ENCODE measurements around the gene PPCDC. TPM values are rescaled to one million over a fixed set of nuclear protein-coding genes. Genes with fewer than 3 reads are reported as not detected.
A peak's percentile ranks its signal among the peaks of the same experiment; 100 is the strongest.

Gene PPCDC
- total RNA-seq: 10 to 100 TPM; 27.3 to 29.1 TPM

GRCh38 chr15:75023181-75023871 is at the start of gene PPCDC:
Gene PPCDC (plus strand): TSS chr15:75023590. CDS start chr15:75028319, 4,729 bp downstream.
- peak; percentile 97 for DNase-seq
- H3K4me1 Mint-ChIP-seq (ENCODE audit: low read depth): peaks cover 26% of the 10 kb centered on the region
- H3K27ac Mint-ChIP-seq: peak within 1 kb of the TSS; percentile 93
- H3K27me3 Mint-ChIP-seq (ENCODE audit: low read depth): no peaks in the 10 kb centered on the region
- ChIA-PET CTCF (interaction anchor here (0.9 to 8.3 kb wide), 7 partner anchors 9 to 181 kb away, joined by 3 to 94 read pairs (median 7); partner anchors contain the start of gene C15orf39), POLR2A (interaction anchor here (0.6 to 1.9 kb wide), 25 partner anchors 9 to 617 kb away, joined by 3 to 11 read pairs (median 4); partner anchors contain the start of genes C15orf39, IMP3, MAN2C1 and RPP25)
- peak within 1 kb of the TSS; percentile 86 for H3K4me3 Mint-ChIP-seq
- peaks cover 4% of the 10 kb centered on the region for H3K36me3 Mint-ChIP-seq (ENCODE audit: low read depth)
- peak; percentile 100 for ATAC-seq
- no peaks in the 10 kb centered on the region for H3K9me3 Mint-ChIP-seq (ENCODE audit: insufficient read depth)

GRCh38 chr15:74976159-74976558 is 47.2 kb upstream of the PPCDC start:
- CTCF ChIA-PET: interaction anchor here (1.3 kb wide), 2 partner anchors 12 to 25 kb away, joined by 3 to 6 read pairs; no protein-coding TSS in a partner anchor
- H3K4me3 Mint-ChIP-seq: no peak overlapping the region
- no peaks in the 10 kb centered on the region for H3K36me3 Mint-ChIP-seq (ENCODE audit: low read depth)

GRCh38 chr15:74977599-74977998 is 45.8 kb upstream of the PPCDC start:
- Mint-ChIP-seq H3K27ac (no peak overlapping the region), H3K36me3 (ENCODE audit: low read depth) (no peaks in the 10 kb centered on the region), H3K4me3 (no peak overlapping the region), H3K9me3 (ENCODE audit: insufficient read depth) (no peaks in the 10 kb centered on the region), H3K27me3 (ENCODE audit: low read depth) (peaks cover 10% of the 10 kb centered on the region), H3K4me1 (ENCODE audit: low read depth) (peaks cover 10% of the 10 kb centered on the region)
- no peak for ATAC-seq
- DNase-seq: no peak
- ChIA-PET POLR2A (no interaction called here), CTCF (interaction anchor here (2.4 to 3.0 kb wide), 2 partner anchors 10 to 11 kb away, joined by 7 to 9 read pairs; no protein-coding TSS in a partner anchor)

More at GRCh38 chr15:74976159-74976558, 47.2 kb upstream of the PPCDC start:
- peaks cover 7% of the 10 kb centered on the region for H3K27me3 Mint-ChIP-seq (ENCODE audit: low read depth)
- POLR2A ChIA-PET: no interaction called here
- H3K27ac Mint-ChIP-seq: no peak overlapping the region
- H3K9me3 Mint-ChIP-seq (ENCODE audit: insufficient read depth): no peaks in the 10 kb centered on the region
- DNase-seq (no peak), ATAC-seq (no peak)
- peaks cover 10% of the 10 kb centered on the region for H3K4me1 Mint-ChIP-seq (ENCODE audit: low read depth)

GRCh38 chr15:74978077-74978476 is 45.3 kb upstream of the PPCDC start:
- Mint-ChIP-seq H3K4me3 (no peak overlapping the region), H3K27ac (no peak overlapping the region), H3K27me3 (ENCODE audit: low read depth) (peaks cover 5% of the 10 kb centered on the region), H3K36me3 (ENCODE audit: low read depth) (no peaks in the 10 kb centered on the region), H3K9me3 (ENCODE audit: insufficient read depth) (no peaks in the 10 kb centered on the region), H3K4me1 (ENCODE audit: low read depth) (peaks cover 10% of the 10 kb centered on the region)
- CTCF ChIA-PET: interaction anchor here (1.0 to 3.0 kb wide), 6 partner anchors 10 to 226 kb away, joined by 3 to 9 read pairs (median 6); no protein-coding TSS in a partner anchor
- POLR2A ChIA-PET: interaction anchor here (0.8 to 0.9 kb wide), 2 partner anchors 17 to 197 kb away, joined by 3 read pairs; no protein-coding TSS in a partner anchor
- DNase-seq: no peak
- no peak for ATAC-seq

GRCh38 chr15:74978503-74978902 is 44.9 kb upstream of the PPCDC start:
- H3K27me3 Mint-ChIP-seq (ENCODE audit: low read depth): peaks cover 5% of the 10 kb centered on the region
- H3K4me1 Mint-ChIP-seq (ENCODE audit: low read depth): peaks cover 11% of the 10 kb centered on the region
- H3K36me3 Mint-ChIP-seq (ENCODE audit: low read depth): no peaks in the 10 kb centered on the region
- peak; percentile 51 for DNase-seq
- ChIA-PET POLR2A (interaction anchor here (0.8 to 0.9 kb wide), 2 partner anchors 16 to 198 kb away, joined by 3 read pairs; no protein-coding TSS in a partner anchor), CTCF (interaction anchor here (0.7 to 3.0 kb wide), 8 partner anchors 9 to 225 kb away, joined by 3 to 9 read pairs (median 4); no protein-coding TSS in a partner anchor)
- peak; percentile 65 for ATAC-seq
- H3K27ac Mint-ChIP-seq: no peak overlapping the region
- H3K4me3 Mint-ChIP-seq: no peak overlapping the region
- H3K9me3 Mint-ChIP-seq (ENCODE audit: insufficient read depth): no peaks in the 10 kb centered on the region

- H3K27ac Mint-ChIP-seq: no peak overlapping the region
- ChIA-PET POLR2A (no interaction called here), CTCF (no interaction called here)
- H3K9me3 Mint-ChIP-seq (ENCODE audit: insufficient read depth): no peaks in the 10 kb centered on the region
- peaks cover 20% of the 10 kb centered on the region for H3K4me1 Mint-ChIP-seq (ENCODE audit: low read depth)
- no peak overlapping the region for H3K4me3 Mint-ChIP-seq
- ATAC-seq: no peak
- DNase-seq: no peak
- H3K36me3 Mint-ChIP-seq (ENCODE audit: low read depth): no peaks in the 10 kb centered on the region
- H3K27me3 Mint-ChIP-seq (ENCODE audit: low read depth): peaks cover 11% of the 10 kb centered on the region
These were observed 41.2 kb upstream of the PPCDC start for GRCh38 chr15:74982183-74982582.

- POLR2A ChIA-PET: interaction anchor here (1.3 kb wide), 1 partner anchor 39 kb away, joined by 3 read pairs; the partner anchor contains the start of gene PPCDC
- H3K9me3 Mint-ChIP-seq (ENCODE audit: insufficient read depth): no peaks in the 10 kb centered on the region
- DNase-seq (peak; percentile 48), ATAC-seq (peak; percentile 56)
- peaks cover 11% of the 10 kb centered on the region for H3K27me3 Mint-ChIP-seq (ENCODE audit: low read depth)
- H3K27ac Mint-ChIP-seq: peak overlapping the region; percentile 9
- H3K36me3 Mint-ChIP-seq (ENCODE audit: low read depth): no peaks in the 10 kb centered on the region
- CTCF ChIA-PET: interaction anchor here (0.9 kb wide), 1 partner anchor 67 kb away, joined by 3 read pairs; no protein-coding TSS in a partner anchor
- H3K4me1 Mint-ChIP-seq (ENCODE audit: low read depth): peaks cover 10% of the 10 kb centered on the region
- no peak overlapping the region for H3K4me3 Mint-ChIP-seq
These were observed 39.6 kb upstream of the PPCDC start for GRCh38 chr15:74983725-74984231.

GRCh38 chr15:74988007-74988800 is 35.2 kb upstream of the PPCDC start:
- Mint-ChIP-seq H3K4me3 (no peak overlapping the region), H3K9me3 (ENCODE audit: insufficient read depth) (no peaks in the 10 kb centered on the region), H3K36me3 (ENCODE audit: low read depth) (no peaks in the 10 kb centered on the region), H3K4me1 (ENCODE audit: low read depth) (peaks cover 13% of the 10 kb centered on the region), H3K27ac (no peak overlapping the region), H3K27me3 (ENCODE audit: low read depth) (peaks cover 18% of the 10 kb centered on the region)
- CTCF ChIA-PET: interaction anchor here (0.8 to 1.6 kb wide), 12 partner anchors 10 to 352 kb away, joined by 3 to 9 read pairs (median 4); partner anchors contain the start of gene RPP25
- POLR2A ChIA-PET: no interaction called here
- peak; percentile 92 for ATAC-seq
- DNase-seq: peak; percentile 71

- no peak for ATAC-seq
- Mint-ChIP-seq H3K27ac (no peak overlapping the region), H3K36me3 (ENCODE audit: low read depth) (no peaks in the 10 kb centered on the region), H3K27me3 (ENCODE audit: low read depth) (peaks cover 18% of the 10 kb centered on the region), H3K4me3 (no peak overlapping the region), H3K9me3 (ENCODE audit: insufficient read depth) (no peaks in the 10 kb centered on the region), H3K4me1 (ENCODE audit: low read depth) (peaks cover 5% of the 10 kb centered on the region)
- no peak for DNase-seq
- POLR2A ChIA-PET: no interaction called here
- CTCF ChIA-PET: no interaction called here
These were observed 33.9 kb upstream of the PPCDC start for GRCh38 chr15:74989527-74989926.

GRCh38 chr15:74992619-74993018 is 30.8 kb upstream of the PPCDC start:
- Mint-ChIP-seq H3K4me3 (no peak overlapping the region), H3K36me3 (ENCODE audit: low read depth) (no peaks in the 10 kb centered on the region), H3K9me3 (ENCODE audit: insufficient read depth) (no peaks in the 10 kb centered on the region), H3K27me3 (ENCODE audit: low read depth) (peaks cover 28% of the 10 kb centered on the region), H3K4me1 (ENCODE audit: low read depth) (peaks cover 14% of the 10 kb centered on the region), H3K27ac (no peak overlapping the region)
- no peak for DNase-seq
- POLR2A ChIA-PET: no interaction called here
- ATAC-seq: no peak
- CTCF ChIA-PET: no interaction called here

GRCh38 chr15:74994236-74994635 is 29.2 kb upstream of the PPCDC start:
- Mint-ChIP-seq H3K4me1 (ENCODE audit: low read depth) (peaks cover 14% of the 10 kb centered on the region), H3K4me3 (no peak overlapping the region), H3K27me3 (ENCODE audit: low read depth) (peaks cover 37% of the 10 kb centered on the region), H3K36me3 (ENCODE audit: low read depth) (no peaks in the 10 kb centered on the region), H3K27ac (no peak overlapping the region), H3K9me3 (ENCODE audit: insufficient read depth) (no peaks in the 10 kb centered on the region)
- ChIA-PET POLR2A (no interaction called here), CTCF (interaction anchor here (0.7 to 1.9 kb wide), 3 partner anchors 15 to 360 kb away, joined by 3 to 5 read pairs (median 4); no protein-coding TSS in a partner anchor)
- DNase-seq (no peak), ATAC-seq (no peak)
